ENCODE measurements around the gene PPP2R2C. TPM values are rescaled to one million over a fixed set of nuclear protein-coding genes. Genes with fewer than 3 reads are reported as not detected.

PPP2R2C gene
- total and polyA plus RNA-seq, 2 of the 4 experiments (the other 2 are of a cell fraction) = 0.03 TPM; not detected in 1

DNA sequence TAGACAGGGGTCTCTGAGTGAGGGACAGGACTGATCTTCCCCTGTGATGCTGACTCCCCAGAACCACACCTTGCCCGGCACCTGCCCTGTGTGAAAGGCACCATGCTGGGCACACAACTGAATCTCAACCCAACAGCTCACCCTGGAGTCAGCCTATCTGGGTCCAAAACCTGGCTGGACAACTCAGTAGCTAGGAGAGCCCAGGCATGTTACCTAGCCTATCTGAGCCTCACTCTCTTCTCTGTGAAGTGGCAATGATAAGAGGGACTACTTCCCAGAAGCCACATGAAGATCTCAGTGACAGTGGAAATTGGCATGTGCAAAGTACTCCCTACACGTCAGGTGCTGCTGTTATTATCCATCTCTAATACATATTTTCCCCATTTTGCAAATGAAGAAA is 44.8 kb upstream of the PPP2R2C start:
- no peak overlapping the region for H3K27ac ChIP-seq (ENCODE audit: insufficient read depth, low read length)
- TF ChIP-seq, protein P1, sequence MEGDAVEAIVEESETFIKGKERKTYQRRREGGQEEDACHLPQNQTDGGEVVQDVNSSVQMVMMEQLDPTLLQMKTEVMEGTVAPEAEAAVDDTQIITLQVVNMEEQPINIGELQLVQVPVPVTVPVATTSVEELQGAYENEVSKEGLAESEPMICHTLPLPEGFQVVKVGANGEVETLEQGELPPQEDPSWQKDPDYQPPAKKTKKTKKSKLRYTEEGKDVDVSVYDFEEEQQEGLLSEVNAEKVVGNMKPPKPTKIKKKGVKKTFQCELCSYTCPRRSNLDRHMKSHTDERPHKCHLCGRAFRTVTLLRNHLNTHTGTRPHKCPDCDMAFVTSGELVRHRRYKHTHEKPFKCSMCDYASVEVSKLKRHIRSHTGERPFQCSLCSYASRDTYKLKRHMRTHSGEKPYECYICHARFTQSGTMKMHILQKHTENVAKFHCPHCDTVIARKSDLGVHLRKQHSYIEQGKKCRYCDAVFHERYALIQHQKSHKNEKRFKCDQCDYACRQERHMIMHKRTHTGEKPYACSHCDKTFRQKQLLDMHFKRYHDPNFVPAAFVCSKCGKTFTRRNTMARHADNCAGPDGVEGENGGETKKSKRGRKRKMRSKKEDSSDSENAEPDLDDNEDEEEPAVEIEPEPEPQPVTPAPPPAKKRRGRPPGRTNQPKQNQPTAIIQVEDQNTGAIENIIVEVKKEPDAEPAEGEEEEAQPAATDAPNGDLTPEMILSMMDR (conservative IDR thresholded peaks at IDR 0.05; ENCODE audit: low read depth, low read length) = no peak
- TF ChIP-seq CHD1 (IDR thresholded peaks at IDR 0.05; ENCODE audit: low read depth, low read length) (no peak), CEBPB (IDR thresholded peaks at IDR 0.05; ENCODE audit: low read depth, low read length) (no peak), SMC3 (IDR thresholded peaks at IDR 0.05; ENCODE audit: low read depth, low read length) (no peak), POLR2A (IDR thresholded peaks at IDR 0.05; ENCODE audit: low read depth, low read length) (no peak), MAZ (IDR thresholded peaks at IDR 0.05; ENCODE audit: borderline replicate concordance, low read depth, low read length) (no peak), RFX5 (IDR thresholded peaks at IDR 0.05; ENCODE audit: low read depth, low read length) (no peak), NFE2L2 (IDR thresholded peaks at IDR 0.05; ENCODE audit: low read depth, low read length) (no peak), RAD21 (IDR thresholded peaks at IDR 0.05; ENCODE audit: low read length) (no peak), BHLHE40 (IDR thresholded peaks at IDR 0.05; ENCODE audit: low read depth, low read length) (no peak), MXI1 (IDR thresholded peaks at IDR 0.05; ENCODE audit: borderline replicate concordance, low read depth, low read length) (no peak), FOS (IDR thresholded peaks at IDR 0.05; ENCODE audit: low read depth, low read length) (no peak), RCOR1 (IDR thresholded peaks at IDR 0.05; ENCODE audit: insufficient replicate concordance, low read length) (no peak), MAFK (IDR thresholded peaks at IDR 0.05; ENCODE audit: low read depth, low read length) (no peak)
- TF ChIP-seq, protein P2, sequence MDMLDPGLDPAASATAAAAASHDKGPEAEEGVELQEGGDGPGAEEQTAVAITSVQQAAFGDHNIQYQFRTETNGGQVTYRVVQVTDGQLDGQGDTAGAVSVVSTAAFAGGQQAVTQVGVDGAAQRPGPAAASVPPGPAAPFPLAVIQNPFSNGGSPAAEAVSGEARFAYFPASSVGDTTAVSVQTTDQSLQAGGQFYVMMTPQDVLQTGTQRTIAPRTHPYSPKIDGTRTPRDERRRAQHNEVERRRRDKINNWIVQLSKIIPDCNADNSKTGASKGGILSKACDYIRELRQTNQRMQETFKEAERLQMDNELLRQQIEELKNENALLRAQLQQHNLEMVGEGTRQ (IDR thresholded peaks at IDR 0.05; ENCODE audit: low read depth, low read length) = no peak
- TF ChIP-seq, protein P3, sequence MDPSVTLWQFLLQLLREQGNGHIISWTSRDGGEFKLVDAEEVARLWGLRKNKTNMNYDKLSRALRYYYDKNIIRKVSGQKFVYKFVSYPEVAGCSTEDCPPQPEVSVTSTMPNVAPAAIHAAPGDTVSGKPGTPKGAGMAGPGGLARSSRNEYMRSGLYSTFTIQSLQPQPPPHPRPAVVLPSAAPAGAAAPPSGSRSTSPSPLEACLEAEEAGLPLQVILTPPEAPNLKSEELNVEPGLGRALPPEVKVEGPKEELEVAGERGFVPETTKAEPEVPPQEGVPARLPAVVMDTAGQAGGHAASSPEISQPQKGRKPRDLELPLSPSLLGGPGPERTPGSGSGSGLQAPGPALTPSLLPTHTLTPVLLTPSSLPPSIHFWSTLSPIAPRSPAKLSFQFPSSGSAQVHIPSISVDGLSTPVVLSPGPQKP (IDR thresholded peaks at IDR 0.05; ENCODE audit: borderline replicate concordance, low read depth, low read length) = no peak

More for the DNA sequence above, 44.8 kb upstream of the PPP2R2C start:
- peaks cover 2% of the 10 kb centered on the region; the same call in 1 of the 2 replicates for H3K27me3 ChIP-seq (ENCODE audit: control insufficient read depth, insufficient read depth, low read length)
- peaks cover 2% of the 10 kb centered on the region; the same call in 1 of the 2 replicates for H3K9me3 ChIP-seq (ENCODE audit: control insufficient read depth, insufficient read depth, low read length)
- no CpG with 5 or more reads among the region's 2 CpGs for WGBS, 2 experiments (ENCODE audit: extremely low coverage in 2 of 2, insufficient read length in 1 of 2)
- H3K4ac ChIP-seq (ENCODE audit: low read depth, low read length) = no peak overlapping the region
- BruUV-seq (replicated peaks) = no TSS peak
- no peaks in the 10 kb centered on the region for H3K79me1 ChIP-seq (ENCODE audit: low read depth in 1 of 2, low read length in 2 of 2)
- no peak overlapping the region for H2BK5ac ChIP-seq (ENCODE audit: low read depth, low read length, poor library complexity, severe bottlenecking)
- H3K23ac ChIP-seq (ENCODE audit: low read depth, low read length) = no peak overlapping the region
- H3K9ac ChIP-seq (ENCODE audit: low read depth, low read length) = no peak overlapping the region
- H3K56ac ChIP-seq (ENCODE audit: extremely low read depth, insufficient read depth, low read length) = no peak overlapping the region
- no peaks in the 10 kb centered on the region for H4K20me1 ChIP-seq (ENCODE audit: insufficient read depth, low read length)
- dilution Hi-C loops (cut with HindIII; ENCODE audit: low sequenced_read_pairs, unreplicated experiment) = no loop called here
- intact Hi-C loops (cut with micrococcal nuclease) = no loop called here
- H2AK9ac ChIP-seq (replicated peaks; ENCODE audit: low read depth, low read length, poor library complexity) = no peak overlapping the region
- POLR2A ChIA-PET (ENCODE audit: unreplicated experiment) = no interaction called here
- no peak overlapping the region for H4K91ac ChIP-seq (ENCODE audit: insufficient read depth, low read depth, low read length)
- no peak overlapping the region for H2AK5ac ChIP-seq (ENCODE audit: low read depth, low read length)
- DNase-seq = no peak
- H2BK120ac ChIP-seq (ENCODE audit: low read depth, low read length) = no peak overlapping the region
- no peak overlapping the region for H3K14ac ChIP-seq (replicated peaks; ENCODE audit: low read depth, low read length)
- no peak overlapping the region for H3K18ac ChIP-seq (ENCODE audit: low read depth, low read length)
- in situ Hi-C loops (cut with MboI; ENCODE audit: low sequenced_read_pairs) = no loop called here
- no peaks in the 10 kb centered on the region for H3K9me1 ChIP-seq (ENCODE audit: insufficient read depth, low read length)
- no peak overlapping the region for H2AFZ ChIP-seq (replicated peaks; ENCODE audit: low read length, poor library complexity)
- no peak for ATAC-seq (ENCODE audit: low read depth)
- no peak overlapping the region for H3K4me2 ChIP-seq (ENCODE audit: low read depth, low read length)
- no peak overlapping the region for H4K5ac ChIP-seq (ENCODE audit: low read depth, low read length)
- H4K8ac ChIP-seq (ENCODE audit: low read depth in 2 of 2, low read length in 2 of 2) = no peak overlapping the region
- no peak overlapping the region for H2BK20ac ChIP-seq (ENCODE audit: low read depth, low read length)
- CTCF ChIA-PET = no interaction called here
- no peak overlapping the region for H2BK15ac ChIP-seq (ENCODE audit: low read depth, low read length)
- H3K4me3 ChIP-seq (ENCODE audit: insufficient read depth, low read depth, low read length) = no peak overlapping the region
- no peaks in the 10 kb centered on the region for H3K4me1 ChIP-seq (ENCODE audit: control insufficient read depth, insufficient read depth, low read length)
- H3K36me3 ChIP-seq (ENCODE audit: control insufficient read depth, insufficient read depth, low read length) = no peaks in the 10 kb centered on the region

Measured in IMR-90 (cell line).